Urinary bladder (tissue), 4 donors: ENCODE results near the gene CACNA2D1. TPM values are rescaled to one million over a fixed set of nuclear protein-coding genes. Genes with fewer than 3 reads are reported as not detected.

Experiments
- DNase-seq: peaks from one replicate; pipeline ENCODE4 v3.0.0-alpha.2; 2015; ENCODE audit errors: extremely low spot score
- H3K27ac ChIP-seq: one replicate; pipeline ENCODE4 v1.5.1; 2013; ENCODE audit warnings: low read depth, mild to moderate bottlenecking, moderate library complexity
- H3K36me3 ChIP-seq: one replicate; pipeline ENCODE4 v1.6.1; 2013; ENCODE audit warnings: mild to moderate bottlenecking, moderate library complexity; ENCODE audit not compliant: insufficient read depth
- H3K4me1 ChIP-seq: one replicate; pipeline ENCODE4 v1.6.1; 2013; ENCODE audit warnings: mild to moderate bottlenecking, moderate library complexity; ENCODE audit not compliant: insufficient read depth
- H3K4me3 ChIP-seq: one replicate; pipeline ENCODE4 v1.5.1; 2013; ENCODE audit warnings: low read depth, low read length
- WGBS: extraction: QIAGEN DNeasy Blood & Tissue Kit; methylation state at CpG from one replicate; pipeline ENCODE4 v1.1.7; 2013; 5-methylcytosine and 5-hydroxymethylcytosine counted together
- polyA plus RNA-seq: library from polyadenylated mRNA; stranded (reverse); fragments of 200-250 nt; gene quantifications from one replicate; pipeline ENCODE4 v1.2.3, GENCODE V29; 2013
- total RNA-seq: library from RNA; depleted of rRNA; stranded (reverse); fragments of >200 nt; gene quantifications from one replicate; pipeline ENCODE4 v1.2.3, GENCODE V29; 2014
- donor health status: healthy with polysubstance abuse.
- donor health status: healthy.

The CACNA2D1 gene
- total and polyA plus RNA-seq, 2 donors: 18.7 to 89.1 TPM

DNA sequence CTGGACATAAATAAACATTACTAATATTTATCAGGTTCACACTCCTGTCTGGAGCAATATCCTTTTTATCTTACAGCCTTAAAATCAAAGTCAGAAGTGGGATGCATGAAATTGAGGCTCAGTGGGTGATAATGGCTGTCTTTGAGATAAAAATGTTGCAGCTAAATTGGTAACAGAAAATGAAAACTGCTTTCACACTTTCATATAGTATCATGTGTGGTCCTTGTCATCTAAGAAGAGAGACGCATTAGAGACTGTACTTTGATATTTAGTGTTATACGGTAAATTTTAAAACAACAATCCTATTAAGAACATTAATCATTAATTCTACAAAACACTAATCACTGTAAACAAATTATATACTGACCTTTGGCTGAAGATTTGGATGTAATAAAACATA is 438.5 kb downstream of the CACNA2D1 start:
- H3K4me1 ChIP-seq: no peaks in the 10 kb centered on the region
- 95% methylated on average over 2 of the region's 2 CpGs for whole genome bisulfite sequencing
- no peak overlapping the region for H3K4me3 ChIP-seq
- no peak for DNase-seq
- H3K27ac ChIP-seq: no peak overlapping the region
- no peaks in the 10 kb centered on the region for H3K36me3 ChIP-seq

DNA sequence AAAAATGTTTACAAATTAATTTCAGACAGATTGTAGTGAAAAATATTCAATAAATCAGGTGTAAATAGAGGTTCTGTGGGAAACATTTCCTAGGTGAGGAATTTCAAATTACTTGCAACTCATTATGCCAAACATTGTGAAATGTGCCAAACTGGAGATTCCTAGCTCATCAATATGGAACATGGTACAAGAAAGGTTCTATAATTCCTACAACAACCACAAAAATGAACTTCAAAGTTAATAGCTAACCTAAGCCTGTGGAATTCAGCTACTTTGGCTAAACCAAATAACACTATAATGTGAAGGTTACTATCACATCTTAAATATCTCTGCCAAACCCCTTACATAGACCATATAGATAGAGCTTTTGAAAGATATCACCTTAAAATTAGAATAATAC is 450.4 kb downstream of the CACNA2D1 start:
- no peaks in the 10 kb centered on the region for H3K4me1 ChIP-seq
- no peak overlapping the region for H3K27ac ChIP-seq
- H3K36me3 ChIP-seq: no peaks in the 10 kb centered on the region
- DNase-seq: no peak
- H3K4me3 ChIP-seq: no peak overlapping the region

DNA sequence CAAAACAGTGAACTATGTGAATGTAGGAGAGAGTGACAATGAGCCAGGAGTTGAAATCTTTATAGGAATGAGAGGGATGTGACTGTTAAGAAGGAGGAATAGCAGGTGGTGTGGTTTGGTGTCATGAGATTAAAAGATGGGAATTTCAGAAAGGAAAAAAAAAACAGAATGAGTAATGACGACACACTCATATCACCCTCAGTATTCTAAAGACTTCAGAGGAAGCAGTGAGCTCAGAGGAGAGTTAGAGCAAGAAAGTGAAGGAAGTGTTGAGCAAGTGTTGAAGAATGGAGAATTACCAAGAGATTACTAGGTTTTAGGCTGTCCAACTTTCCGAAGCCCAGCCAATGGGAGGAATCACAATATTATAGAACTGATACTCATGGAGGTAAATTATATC is 453.2 kb downstream of the CACNA2D1 start:
- WGBS: 91% methylated on average over 2 of the region's 2 CpGs
- Histone ChIP-seq H3K4me1 (no peaks in the 10 kb centered on the region), H3K36me3 (no peaks in the 10 kb centered on the region), H3K4me3 (no peak overlapping the region), H3K27ac (no peak overlapping the region)
- DNase-seq: no peak

DNA sequence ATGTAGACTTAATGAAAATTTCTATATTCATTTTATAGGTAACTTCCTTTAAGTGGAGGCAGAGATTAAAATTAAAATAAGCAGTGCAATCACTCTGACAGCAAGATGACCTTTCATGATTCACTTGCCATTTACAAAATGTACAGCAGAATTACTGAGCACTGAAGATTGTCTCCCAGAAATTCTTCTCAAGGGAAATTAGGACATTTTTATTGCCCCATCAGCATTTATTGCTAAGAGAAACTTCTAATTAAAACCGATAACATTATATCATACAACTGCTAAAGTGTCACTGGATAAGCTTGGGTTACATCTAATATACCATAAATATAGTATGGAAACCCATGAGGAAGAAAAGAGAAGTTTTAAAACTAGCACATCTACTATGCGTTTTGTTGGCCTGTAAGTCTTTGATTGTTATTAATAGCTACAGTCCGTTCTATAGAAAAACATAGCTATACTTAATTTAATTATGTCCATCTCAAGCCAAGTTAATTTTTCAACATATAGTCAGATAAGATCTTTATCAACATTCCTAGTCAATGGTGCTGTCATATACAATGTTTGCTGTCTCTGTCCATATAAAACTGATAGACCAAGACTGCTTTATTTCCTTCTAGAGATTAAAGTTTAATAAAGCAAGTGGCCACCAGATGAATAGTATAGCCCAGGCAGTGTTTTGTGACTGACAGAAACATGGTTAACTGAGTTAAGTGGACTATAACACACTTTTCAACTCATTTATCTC is 456.7 kb downstream of the CACNA2D1 start:
- no peaks in the 10 kb centered on the region for H3K4me1 ChIP-seq
- H3K27ac ChIP-seq: no peak overlapping the region
- H3K36me3 ChIP-seq: no peaks in the 10 kb centered on the region
- DNase-seq: no peak
- no peak overlapping the region for H3K4me3 ChIP-seq
- WGBS: 75% methylated on average over 3 of the region's 3 CpGs

DNA sequence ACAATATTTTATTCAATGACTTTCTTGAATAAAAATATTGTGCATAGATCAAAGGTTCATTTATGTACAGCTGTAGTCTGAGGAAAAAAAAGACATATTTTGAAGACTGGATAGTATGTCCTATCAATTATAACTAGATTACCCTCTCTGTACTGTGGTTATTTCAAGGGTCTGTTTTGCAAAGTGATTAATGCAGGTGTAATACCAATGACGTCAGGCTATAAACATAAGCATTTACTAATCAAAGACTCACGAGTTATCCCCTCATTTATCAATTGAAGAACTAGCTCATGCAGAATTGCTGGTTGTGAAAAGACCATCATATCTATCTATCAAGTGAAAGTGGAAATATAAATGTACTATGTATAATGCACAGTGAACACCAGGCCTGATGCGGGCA is 460.2 kb downstream of the CACNA2D1 start:
- no peak for DNase-seq
- WGBS: 84% methylated on average over 3 of the region's 3 CpGs
- Histone ChIP-seq H3K27ac (no peak overlapping the region), H3K4me3 (no peak overlapping the region), H3K4me1 (no peaks in the 10 kb centered on the region), H3K36me3 (no peaks in the 10 kb centered on the region)

DNA sequence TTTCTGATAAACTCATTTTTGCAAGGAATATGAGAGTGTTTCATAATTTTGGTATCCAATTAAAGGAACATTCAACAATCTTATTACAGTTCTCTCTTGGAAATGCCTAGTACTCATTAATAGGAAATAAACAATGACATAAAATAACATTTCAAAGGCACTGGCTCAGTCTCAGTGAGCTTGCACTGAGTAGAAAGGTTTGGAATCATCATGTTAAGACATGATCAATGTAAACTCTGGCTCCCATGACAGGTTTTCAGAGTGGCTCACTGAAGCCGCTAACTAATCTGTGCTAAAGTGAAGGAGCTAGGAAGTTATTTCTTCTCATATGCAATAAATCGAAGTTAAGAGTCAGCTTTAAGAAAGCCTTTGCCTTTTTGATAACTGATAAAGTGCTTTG is 470.5 kb downstream of the CACNA2D1 start:
- Histone ChIP-seq H3K4me1 (no peaks in the 10 kb centered on the region), H3K4me3 (no peak overlapping the region), H3K36me3 (no peaks in the 10 kb centered on the region), H3K27ac (no peak overlapping the region)
- 86% methylated on average over 2 of the region's 2 CpGs for WGBS
- no peak for DNase-seq

DNA sequence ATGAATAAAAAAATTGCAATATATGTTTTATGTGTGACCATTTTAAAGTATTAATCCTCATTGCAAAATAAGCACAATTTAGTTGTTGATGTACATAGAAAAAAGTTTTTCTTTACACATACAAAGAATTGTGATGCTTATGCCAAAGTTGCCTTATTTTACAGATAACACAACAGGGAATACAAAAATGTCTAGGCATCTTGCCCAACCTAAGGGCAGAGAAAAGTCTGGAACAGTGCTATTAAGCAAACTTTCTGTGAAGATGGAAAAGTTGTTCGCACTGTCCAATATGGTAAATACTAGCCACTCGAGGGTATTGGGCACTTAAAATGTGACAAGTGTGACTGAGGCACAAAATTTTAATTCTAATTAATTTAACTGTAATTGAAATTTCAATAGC is 483.6 kb downstream of the CACNA2D1 start:
- DNase-seq: no peak
- Histone ChIP-seq H3K4me1 (no peaks in the 10 kb centered on the region), H3K4me3 (no peak overlapping the region), H3K27ac (no peak overlapping the region), H3K36me3 (no peaks in the 10 kb centered on the region)
- WGBS: 76% methylated on average over 2 of the region's 2 CpGs

DNA sequence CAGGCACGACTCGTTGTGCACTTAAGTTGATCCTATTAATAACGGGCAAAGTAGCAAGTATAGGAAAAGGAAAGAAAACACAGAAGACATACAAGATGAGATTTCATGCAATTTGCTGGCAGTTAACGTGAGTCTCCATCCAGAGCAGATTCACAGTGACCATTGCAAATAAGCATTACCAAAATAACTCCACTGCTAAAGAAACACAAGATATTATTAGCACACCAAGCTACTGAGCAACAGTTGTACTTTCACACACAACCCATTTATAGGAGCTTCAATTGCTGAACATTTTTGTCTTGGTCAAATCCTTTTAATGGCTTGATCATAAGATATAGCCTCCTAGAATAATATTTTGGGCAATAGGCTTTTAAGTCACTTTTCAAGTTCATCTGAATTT is 486.1 kb downstream of the CACNA2D1 start:
- H3K27ac ChIP-seq: no peak overlapping the region

DNA sequence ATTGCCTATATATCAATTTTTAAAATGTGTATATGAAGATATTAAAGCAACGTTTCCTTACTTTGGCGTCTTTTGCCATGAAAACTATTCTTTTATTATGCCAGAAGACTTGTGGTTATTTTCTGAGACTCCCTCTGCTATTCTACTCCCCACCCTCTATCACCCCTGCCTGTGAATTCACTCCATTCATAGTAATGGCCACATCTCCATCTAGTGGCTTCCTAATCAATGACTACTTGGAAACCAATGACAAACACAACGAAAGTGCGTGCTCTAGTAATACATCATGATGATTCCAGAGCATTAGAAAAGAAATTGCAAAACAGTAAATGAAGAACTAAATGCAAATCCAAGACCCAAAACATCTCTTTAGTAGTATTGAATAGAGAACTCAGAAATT is 487.1 kb downstream of the CACNA2D1 start:
- H3K4me1 ChIP-seq: no peaks in the 10 kb centered on the region
- WGBS: 57% methylated on average over 4 of the region's 4 CpGs
- H3K4me3 ChIP-seq: no peak overlapping the region
- no peak overlapping the region for H3K27ac ChIP-seq
- no peak for DNase-seq
- H3K36me3 ChIP-seq: no peaks in the 10 kb centered on the region

More for the DNA sequence above, 486.1 kb downstream of the CACNA2D1 start:
- Histone ChIP-seq H3K4me3 (no peak overlapping the region), H3K4me1 (no peaks in the 10 kb centered on the region), H3K36me3 (no peaks in the 10 kb centered on the region)
- DNase-seq: no peak
- WGBS: 73% methylated on average over 4 of the region's 4 CpGs

DNA sequence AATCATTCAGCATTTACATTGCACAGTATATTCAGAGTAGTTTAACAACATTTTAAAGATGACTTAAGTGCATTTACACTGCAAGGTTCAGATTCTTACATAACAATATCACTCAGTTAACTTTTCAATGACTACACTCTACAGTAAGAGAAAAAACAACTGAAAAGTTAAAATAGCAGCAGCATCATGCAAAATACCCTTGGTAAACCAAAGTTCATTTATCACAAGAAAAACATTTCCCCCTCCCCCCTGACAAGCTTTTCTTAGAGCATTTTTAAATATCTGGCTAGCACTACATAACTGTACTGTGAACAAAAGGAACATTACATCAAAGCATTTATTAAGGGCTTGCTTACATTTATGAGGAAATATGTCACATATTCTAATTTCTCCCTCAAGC is 494.3 kb downstream of the CACNA2D1 start:
- Histone ChIP-seq H3K27ac (no peak overlapping the region), H3K4me3 (no peak overlapping the region), H3K4me1 (no peaks in the 10 kb centered on the region), H3K36me3 (no peaks in the 10 kb centered on the region)
- DNase-seq: no peak

DNA sequence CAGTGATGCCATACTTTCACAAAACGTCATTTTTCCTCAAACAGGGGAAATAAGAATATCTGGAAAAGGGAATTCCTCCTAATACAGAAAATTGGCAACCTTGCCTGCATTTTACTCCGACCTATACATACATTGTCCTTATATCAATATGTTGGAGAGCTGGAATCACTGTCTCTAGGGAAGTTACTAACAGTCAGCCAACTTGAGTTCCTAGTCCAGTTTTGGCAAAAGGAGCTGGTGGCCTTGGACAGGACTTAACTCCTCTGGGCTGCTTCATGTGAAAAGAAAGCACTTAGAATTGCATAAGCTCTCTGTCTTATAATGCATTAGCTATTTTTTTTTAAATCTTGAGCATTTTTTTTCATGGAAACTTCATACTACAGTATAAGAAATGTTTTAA is 499.5 kb downstream of the CACNA2D1 start:
- Histone ChIP-seq H3K27ac (no peak overlapping the region), H3K36me3 (no peaks in the 10 kb centered on the region), H3K4me1 (no peaks in the 10 kb centered on the region), H3K4me3 (no peak overlapping the region)
- WGBS: 68% methylated on average over 2 of the region's 2 CpGs
- no peak for DNase-seq

DNA sequence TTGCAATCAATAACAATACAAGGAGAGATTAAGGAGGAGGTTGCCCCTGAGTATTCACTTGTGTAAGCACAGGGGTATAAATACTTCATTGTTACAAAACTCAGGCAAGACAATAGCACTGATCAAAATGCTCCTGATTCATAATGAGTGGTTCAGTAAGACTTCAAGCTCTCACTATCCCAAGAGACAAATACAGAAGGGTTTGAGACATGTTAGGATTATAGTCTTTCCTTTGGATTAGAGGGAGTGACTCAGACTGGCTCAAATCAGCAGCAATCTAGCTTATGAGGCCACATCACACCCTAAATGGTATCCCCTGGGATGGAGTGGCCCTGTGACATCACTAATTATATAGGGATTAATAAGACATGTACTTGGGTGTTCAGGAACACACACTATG is 506.5 kb downstream of the CACNA2D1 start:
- Histone ChIP-seq H3K4me3 (no peak overlapping the region), H3K27ac (no peak overlapping the region), H3K36me3 (no peaks in the 10 kb centered on the region), H3K4me1 (no peaks in the 10 kb centered on the region)
- no peak for DNase-seq

DNA sequence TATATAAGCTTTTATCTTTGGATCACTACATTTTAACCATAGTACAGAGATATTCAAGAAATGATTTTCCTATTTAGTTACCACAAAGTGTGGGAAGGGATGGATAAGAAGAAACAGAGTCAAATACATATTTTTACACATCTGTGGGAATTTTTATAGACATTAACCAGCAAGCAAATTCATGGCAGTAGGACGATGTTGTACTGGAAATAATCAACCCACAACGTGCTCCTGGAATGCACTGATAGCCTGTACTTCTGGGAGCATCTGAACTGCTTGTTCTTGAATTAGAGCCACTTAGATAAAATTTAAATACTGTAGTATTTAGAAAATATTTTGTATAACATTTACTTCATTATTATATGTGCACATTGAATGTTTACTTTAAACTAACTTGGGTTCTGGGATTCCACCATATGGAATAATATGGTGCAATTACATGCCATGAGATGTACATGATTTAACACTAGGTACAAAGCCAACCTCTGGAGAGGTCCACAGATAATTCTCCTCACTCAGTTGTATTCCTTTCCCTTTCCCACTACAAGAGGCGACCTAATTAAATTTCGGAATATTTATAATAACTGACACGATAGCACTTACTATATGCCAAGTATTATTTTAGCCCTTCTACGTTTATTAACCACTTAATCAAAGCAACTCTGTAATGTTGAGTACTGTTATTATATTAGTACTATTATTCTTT is 508.8 kb downstream of the CACNA2D1 start:
- DNase-seq: no peak
- no peaks in the 10 kb centered on the region for H3K4me1 ChIP-seq
- H3K4me3 ChIP-seq: no peak overlapping the region
- H3K36me3 ChIP-seq: no peaks in the 10 kb centered on the region
- H3K27ac ChIP-seq: no peak overlapping the region
- WGBS: 62% methylated on average over 6 of the region's 6 CpGs

DNA sequence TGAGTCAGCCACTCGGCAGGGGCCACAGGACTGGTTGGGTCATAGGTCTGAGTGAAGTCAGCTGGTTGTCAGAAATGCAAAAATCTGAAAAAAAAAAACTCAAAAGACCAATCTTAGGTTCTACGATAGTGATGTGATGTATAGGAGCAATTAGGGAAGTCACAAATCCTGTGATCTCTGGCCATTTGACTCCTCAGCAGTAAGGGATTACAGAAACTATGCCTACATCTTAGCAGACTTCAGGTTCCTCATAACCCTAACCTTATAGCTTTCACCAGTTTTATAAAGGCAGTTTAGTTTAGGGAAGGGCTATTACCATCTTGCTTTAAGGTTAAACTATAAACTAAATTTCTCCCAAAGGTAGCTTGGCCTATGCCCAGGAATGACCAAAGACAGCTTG is 510.6 kb downstream of the CACNA2D1 start:
- 90% methylated on average over 2 of the region's 2 CpGs for WGBS
- H3K4me1 ChIP-seq: no peaks in the 10 kb centered on the region
- H3K36me3 ChIP-seq: no peaks in the 10 kb centered on the region
- no peak for DNase-seq
- H3K4me3 ChIP-seq: no peak overlapping the region
- no peak overlapping the region for H3K27ac ChIP-seq
